Stimulated activated CD4-positive, alpha-beta T cell treated with anti-CD3 and anti-CD28 coated beads, Interleukin-4, amount 100 ng/mL, for 4 hours (primary cell): ENCODE data around the gene TMEM69.
"Not testable (repeated sequence)": the region's sequence is repeated elsewhere in the genome, so short reads cannot be mapped to it uniquely, and the experiment has no call there.

Experiments used
- DNase-seq, 2 experiments: peaks; one replicate each; pipeline ENCODE4 v3.0.0-alpha.2; 2020

The TMEM69 gene, protein sequence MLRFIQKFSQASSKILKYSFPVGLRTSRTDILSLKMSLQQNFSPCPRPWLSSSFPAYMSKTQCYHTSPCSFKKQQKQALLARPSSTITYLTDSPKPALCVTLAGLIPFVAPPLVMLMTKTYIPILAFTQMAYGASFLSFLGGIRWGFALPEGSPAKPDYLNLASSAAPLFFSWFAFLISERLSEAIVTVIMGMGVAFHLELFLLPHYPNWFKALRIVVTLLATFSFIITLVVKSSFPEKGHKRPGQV

DNA sequence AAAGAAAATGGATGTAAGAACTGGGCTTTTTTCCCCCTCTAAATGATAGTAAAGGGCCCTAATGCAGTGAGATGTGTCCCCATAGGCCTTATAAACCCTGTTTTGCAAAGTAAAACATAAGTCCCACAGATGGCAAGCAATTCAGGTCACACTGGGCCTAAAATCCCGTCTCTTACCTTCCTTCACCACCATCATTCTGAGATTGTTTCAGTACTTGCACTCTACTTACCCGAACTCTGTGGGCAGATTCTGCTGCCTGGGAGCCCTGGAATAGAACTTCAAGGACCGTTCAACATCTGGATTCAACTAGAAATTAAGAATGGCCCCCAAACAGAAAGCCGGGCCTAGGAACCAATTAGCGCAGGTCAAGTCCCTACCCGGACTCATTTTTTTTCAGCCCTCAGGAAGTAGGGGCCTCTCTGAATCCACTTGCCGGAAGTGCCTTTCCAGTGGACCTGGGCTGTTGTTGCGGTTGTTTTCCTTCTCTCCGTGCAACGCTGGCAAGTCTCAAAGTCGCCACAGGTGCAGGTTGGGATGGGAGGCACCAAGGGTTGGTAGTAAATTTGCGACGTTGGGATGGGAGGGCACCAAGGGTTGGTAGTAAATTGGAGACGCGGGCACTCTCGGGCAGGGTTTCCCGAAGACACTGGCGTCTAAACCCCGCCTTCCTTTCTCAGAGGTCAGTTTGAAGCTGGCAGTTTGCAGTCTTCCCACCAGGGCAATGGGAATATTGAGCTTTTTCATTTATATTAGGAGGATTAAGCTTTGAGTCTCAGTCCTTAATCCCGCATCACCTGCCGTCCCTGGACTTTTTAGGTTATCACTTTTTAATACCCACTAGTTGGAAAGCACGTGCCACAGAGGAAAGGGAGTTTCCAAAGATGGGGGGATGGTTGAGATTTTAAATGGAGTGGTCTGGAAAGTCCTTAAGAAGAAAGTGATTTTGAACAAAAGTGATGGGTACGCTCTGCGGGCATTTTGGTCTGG, at the start of gene TMEM69:
Gene TMEM69, plus strand, starts transcription at position 428 of the 987 bp plus-strand sequence. CDS start 2,888 bp downstream, outside the sequence.
- peak; percentile 57 to 71 for DNase-seq

DNA sequence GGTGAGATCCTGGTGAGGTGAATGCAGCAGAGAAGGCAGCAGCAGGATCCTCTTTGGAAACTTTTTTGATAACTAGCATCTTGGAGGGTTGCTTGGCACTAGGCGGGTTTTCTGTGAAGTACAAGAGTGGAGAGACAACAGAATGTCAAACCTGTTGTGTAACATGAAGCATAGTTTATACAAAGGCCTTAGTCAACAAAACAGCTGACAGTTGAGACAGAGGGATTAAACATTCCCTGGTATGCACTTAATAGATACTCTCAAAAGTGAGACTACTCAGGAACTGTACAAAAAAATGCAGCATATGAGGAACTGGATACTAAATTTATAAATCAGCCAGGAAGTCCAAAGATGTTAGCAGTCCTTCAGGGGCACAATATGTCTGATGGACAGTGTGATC, 47.7 kb upstream of the TMEM69 start:
- DNase-seq, result no peak

DNA sequence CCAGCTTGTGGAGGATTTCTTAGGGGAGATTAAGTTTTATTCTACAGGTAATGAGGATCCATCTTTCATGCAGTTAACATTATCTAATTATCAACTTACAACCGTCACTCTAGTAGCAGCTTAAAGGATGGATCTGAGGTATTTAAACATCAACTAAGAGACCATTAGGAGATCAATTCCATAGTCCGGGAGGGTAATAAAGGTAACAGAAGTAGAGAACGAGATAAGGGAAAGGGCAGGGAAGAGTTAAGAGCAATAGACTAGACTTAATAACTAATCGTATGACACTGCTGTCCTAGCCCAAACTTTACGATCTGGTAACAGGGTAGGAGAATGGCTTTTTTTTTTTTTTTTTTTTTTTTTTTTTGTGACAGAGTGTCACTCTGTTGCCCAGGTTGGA, 44.7 kb upstream of the TMEM69 start:
- DNase-seq, result no peak

DNA sequence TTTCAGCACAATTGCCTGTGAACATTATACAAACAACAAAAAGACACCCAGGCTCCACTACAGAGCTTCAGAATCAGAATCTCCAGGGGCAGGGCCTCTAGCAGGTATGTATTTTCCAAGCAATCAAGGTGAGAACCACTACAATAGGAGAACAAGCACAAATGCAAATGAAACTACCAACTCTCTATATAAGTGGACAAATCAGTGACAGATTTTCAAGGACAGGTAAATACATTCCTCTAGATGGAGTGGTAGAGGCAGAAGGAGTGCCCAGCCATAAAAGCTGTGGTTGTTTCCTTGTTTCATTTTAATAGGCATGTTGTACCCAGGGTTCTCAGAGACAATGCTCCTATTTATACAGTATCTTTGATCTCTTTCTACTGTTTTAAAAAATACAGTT, 44.0 kb upstream of the TMEM69 start:
- no peak for DNase-seq

DNA sequence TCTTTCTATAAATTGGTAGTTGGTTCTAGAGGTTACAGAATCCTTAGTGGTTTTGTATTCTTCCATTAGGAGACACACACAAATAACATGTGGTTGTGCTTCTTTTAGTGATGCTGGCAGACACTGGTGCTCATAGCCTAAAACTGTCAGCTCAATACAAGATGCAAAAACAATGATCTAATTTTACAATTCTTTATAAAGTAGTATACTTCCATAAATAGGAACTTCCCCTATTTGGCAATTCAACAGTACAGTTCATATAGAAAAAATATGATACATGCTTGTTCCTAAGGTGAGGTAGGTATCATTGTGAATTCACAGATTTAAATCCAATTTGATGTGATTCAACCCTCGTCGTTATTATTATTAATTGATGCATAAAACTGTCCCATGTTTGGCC, 43.3 kb upstream of the TMEM69 start:
- no peak for DNase-seq

DNA sequence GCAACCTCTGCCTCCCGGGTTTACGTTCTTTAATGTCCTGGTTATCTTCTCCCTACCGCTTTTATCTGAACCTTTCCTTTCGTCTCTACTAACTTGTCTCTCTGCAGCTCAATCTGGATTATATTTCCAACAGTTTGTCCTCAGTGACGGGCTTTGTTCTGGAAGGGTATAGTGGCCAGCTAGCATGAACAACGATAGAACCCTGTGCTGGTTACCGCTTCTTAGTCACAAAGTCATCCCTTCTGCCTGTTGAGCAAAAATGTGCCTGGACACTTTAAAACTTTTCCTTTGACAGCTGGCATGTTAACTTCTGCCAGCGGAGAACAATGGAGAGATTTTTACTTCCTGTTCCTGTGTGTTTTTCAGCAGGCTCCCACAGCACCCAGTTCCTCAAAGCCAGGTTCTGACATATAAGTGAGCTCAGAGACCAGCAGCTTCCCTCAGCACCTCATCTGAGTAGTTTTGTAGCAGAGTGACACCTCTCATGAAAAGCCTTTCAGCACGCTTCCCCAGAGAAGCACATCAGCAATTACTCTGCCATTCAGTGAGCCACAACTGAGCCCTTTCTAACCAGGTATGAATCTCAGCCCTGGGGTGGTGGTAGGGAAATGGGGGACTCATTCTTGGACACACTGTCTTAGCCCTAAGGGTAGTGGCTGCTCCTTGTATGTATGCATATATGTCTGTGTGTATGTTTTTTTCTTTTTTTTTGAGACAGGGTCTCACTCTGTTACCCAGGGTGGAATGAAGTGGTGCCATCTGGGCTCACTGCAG, 40.5 kb upstream of the TMEM69 start:
- no peak for DNase-seq

DNA sequence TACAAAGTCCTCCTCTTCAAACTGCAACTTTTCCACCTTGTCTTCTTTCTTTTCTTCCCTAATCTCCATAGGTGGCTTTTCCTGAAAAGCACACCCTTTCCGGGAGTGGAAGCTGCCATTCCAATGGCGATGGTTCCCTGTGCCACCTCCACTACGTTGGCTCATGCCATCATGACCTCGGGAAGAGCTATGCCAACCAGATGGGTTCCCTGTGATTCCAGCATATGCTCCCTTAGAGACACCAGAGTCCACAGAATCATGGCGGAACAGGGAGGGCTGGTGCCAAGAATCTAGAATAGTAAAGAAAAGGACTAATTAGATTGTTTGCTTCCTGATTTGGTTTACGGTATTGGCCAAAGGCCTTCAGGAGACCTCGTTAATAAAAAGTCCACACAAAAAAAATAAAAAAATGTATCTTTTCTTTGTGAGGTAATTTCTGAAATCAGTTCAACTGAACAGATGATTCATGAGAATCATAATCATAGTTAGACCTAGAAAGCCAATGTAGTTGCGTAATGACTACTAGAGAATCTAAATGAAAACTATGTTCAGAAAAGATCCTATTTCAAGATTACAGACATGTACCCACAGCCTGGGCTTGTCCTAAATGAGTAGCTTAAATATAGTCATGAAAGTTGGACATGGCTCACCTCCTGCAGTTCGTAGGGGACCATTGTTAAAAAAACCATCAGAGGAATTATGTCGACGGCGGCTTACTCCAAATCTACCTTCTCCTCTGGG, 33.3 kb upstream of the TMEM69 start:
- no peak for DNase-seq

DNA sequence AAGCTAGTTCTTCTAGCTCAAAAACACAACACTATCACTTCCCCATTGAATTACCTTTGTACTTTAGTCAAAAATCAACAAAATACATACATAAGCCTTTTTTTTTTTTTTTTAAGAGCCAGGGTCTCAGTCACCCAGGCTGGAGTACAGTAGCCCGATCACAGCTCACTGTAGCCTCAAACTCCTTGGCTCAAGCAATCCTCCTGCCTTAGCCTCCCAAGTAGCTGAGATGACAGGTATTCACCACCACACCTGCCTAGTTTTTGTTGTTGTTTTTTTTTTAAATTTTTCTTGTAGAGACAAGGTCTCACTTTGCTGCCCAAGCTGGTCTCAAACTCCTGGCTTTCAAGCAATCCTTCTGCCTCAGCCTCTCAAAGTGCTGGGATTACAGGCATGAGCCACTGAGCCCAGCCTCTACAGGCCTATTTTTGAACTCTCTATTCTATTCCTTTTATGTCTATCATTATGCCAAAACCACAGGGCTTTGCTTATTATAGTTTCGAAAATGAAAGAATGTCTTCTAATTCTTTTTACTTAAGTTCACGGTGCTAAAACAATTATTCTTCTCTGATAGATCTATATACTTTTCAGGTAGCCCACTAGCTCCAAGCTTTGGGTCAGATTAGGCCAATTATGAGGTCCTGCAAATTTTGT, 31.3 kb upstream of the TMEM69 start:
- no peak for DNase-seq

DNA sequence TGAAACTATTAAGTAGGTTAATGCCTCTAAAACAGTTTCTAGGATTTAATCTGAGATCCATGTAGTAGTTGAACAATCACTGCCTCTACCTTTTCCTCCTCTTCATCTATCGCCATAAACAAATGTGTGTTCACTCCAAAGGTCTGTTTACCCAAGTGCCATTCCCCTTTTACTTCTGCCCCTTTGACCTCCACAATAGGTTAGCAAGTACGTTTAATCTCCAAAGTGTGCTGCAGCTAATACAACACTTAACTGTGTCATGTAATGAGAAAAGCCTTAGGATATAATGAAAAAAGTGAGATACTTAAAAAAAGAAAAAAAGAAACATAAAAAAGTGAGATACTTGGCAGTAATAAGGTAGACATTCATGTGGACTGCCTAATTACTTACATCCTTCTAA, 29.8 kb upstream of the TMEM69 start:
- DNase-seq, result no peak

DNA sequence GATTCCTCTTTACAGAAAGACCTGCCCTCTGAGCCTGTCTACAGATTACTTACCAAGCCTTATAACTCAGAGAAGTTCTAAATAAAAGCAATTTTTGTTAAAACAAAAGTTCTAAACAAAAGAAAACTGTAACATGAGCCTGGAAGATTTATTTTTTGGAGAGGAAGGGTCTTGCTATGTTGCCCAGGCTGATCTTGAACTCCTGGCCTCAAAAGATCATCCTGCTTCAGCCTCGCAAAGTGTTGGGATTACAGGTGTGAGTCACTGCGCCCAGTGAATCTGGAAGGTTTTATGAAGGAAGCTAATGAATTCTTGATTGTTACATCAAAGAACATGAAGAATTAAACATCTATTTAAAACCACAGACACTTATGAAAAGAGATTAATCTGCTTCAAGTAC, 28.8 kb upstream of the TMEM69 start:
- DNase-seq, result no peak

DNA sequence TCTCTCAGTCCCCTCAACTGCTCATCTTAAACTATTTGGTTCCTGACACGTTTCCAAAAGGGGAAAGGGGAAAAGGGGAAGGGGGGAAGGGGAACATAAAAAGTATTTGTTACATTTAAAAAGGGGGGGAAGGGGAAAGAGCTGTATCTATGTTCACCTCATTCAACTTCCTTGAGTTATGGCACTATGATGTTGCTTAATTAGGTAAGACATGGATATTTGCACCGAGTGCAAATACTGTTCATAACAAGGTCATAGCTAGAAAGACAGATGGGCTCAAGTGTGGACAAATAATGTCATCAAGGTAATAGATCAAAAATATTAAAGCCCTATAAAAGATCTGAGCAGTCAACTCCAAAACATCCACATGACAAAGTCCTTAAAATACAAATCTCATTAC, 27.6 kb upstream of the TMEM69 start:
- DNase-seq, result no peak

DNA sequence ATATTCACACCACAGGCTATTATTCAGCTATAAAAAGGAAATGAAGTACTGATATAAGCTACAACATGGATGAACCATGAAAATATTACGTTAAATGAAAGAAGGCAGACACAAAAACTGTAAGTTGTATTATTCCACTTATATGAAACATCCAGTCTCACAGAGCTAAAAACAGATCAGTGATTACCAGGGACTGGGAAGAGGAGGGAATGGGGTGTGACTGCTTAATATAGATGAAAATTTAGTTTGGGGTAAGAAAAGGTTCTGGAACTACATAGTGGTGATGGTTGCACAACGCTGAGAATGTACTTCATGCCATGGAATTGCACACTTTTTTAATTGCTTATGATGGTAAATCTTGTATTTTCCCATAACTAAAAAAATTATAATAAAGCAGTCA, 21.1 kb upstream of the TMEM69 start:
- no peak for DNase-seq

DNA sequence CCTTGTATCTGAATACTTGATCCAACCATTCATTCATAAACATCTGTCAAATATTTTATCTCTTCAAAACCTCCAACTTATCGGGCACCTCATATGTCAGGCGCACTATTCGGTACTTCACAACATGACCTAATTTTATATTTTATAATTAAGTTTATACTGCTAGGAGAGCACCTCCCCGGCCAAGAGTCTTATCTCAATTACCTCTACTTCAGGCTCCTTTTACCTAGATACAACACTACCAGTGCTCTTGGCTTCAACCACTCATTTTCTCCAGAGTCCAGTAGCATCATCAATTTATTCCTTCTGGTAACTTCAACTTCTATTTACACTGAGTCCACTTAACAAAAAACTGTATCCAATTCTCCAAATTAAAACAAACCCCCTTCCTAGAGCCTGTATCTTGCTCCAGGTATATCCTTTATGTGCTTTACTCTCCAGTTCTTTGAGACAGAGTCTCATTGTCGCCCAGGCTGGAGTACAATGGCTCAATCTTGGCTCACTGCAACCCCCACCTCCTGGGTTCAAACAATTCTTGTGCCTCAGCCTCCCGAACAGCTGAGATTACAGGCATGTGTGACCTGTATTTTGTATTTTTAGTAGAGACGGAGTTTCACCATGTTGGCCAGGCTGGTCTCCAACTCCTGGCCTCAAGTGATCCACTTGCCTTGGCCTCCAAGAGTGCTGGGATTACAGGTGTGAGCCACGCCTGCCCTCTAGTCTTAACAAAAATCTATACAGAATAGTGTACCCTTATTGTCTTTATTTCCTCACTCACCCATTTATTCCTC, 20.5 kb upstream of the TMEM69 start:
- DNase-seq, result no peak

DNA sequence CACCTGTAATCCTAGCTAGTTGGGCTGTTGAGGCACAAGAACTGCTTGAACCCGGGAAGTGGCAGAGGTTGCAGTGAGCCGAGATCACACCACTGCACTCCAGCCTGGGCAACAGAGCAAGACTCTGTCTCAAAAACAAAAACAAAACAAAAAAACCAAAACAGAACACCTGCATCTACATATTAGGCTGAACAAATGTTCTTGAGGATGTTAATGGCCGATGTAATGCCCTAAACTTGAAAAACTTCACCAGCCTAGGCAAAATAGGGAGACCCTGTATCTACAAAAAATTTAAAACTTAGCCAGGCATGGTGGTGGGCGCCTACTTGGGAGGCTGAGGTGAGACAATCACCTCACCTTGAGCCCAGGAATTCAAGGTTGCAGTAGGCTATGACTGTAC, 19.5 kb upstream of the TMEM69 start:
- no peak for DNase-seq

DNA sequence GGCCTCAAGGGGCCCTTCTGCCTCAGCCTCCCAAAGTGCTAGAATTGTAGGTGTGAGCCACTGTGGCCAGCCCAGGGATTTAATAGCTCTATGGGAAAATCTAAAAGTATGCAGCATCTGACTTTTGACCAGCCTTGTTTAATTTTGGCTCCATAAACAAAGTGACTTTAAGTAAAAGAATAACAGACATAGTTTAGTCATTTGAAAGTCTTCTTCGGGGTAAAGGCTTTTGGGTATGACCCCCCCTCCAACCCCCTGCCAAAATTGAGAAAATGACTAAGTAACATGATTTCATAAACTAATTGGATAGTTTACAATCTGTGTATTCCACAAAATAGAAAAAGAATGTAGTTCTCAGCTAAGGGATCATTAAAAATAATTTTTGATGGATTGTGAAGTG, 18.6 kb upstream of the TMEM69 start:
- DNase-seq, result no peak

DNA sequence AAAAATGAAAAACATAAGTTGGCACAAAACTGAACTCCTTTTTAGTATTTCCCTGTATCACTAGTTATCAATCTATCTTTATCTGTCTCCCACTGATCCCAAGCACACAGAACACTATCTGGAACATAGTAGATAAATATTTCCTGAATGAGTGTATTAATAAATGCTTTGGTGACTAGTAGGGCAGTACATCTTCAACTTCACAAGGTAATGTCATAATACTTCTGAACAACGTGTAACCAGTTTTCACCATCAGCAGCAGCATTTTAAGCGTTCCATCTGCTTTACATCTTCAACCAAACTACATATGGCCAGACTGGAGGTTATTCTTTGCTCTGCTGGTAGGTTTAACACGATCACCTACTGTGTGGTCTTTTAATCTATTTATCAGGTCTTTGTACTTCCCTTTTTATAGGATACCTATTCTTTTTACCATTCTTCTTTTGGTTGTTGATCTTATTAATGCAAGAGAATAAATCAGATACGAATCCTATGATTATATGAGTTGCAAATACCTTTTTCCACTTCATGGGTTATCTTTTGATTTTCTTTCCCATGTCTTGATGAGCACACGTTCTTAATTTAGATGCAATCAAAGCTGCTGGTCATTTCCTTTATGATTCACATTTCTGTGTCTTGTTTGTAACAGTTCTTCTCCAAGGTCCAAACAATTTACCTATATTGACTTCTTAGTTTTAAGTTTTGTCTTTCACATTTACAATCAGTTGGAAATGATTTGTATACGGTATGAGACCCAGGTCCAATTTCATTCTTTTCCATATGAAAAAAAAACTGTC, 17.9 kb upstream of the TMEM69 start:
- no peak for DNase-seq

DNA sequence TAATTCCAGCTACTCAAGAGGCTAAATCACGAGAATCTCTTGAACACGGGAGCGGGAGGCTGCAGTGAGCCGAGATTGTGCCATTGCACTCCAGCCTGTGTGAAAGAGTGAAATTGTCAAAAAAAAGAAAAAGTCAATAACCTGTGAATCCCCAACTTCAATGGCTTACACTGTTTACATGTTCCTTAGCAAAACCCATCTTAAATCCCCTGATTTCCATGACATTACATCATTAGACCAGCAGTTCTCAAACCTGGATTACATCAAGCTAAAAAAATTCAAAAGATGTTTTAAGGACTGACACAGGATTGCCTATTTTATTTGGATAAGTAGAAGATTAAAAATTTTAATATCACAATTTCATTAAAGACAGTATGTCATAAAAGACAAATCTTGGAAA, 14.0 kb upstream of the TMEM69 start:
- no peak for DNase-seq

DNA sequence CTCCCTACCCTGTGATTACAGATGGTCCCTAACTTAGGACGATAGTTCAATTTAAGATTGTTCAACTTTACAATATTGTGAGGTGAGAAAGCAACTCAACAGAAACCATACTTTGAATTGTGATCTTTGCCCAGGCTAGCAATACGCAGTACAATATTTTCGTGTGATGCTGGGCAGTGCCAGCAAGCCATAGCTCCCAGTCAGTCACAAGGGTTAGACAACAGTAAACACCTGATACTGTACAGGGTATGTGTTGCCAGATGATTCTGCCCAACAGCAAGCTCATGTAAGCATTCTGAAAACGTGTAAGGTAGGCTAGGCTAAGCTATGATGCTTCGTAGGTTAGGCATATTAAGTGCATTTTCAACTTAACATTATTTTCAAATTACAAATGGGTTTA, 13.5 kb upstream of the TMEM69 start:
- no peak for DNase-seq

DNA sequence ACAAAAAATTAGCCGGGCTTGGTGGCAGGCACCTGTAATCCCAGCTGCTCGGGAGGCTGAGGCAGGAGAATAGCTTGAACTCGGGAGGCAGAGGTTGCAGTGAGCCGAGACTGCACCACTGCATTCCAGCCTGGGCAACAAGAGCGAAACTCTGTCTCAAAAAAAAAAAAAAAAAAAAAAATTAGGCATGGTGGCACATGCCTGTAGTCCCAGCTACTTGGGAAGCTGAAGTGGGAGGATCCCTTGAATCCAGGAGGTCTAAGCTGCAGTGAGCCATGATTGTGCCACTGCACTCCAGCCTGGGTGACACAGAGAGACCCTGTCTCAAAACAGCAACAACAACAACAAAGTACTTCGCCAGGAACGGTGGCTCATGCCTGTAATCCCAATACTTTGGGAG, 11.4 kb upstream of the TMEM69 start:
- not testable (repeated sequence) for DNase-seq

DNA sequence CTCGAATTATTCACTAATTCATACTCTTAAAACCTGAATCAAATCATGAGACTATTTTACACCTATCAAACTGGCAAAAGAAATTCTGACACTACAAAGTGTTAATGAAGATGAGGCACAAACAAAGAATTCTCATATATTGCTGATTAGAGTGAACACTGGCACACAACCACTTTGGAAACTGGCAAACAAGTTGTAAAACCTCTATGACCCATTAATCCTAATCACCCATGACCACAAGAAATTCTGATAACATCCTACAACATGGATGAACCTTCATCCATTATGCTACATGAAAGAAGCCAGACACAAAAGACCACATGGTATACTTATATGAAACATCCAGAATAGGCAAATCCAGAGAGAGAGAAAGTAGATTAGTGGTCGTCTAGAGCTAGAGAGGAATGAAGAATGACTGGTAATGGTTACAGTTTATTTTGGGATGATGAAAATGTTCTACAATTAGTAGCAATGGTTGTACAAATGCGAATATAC, 10.2 kb upstream of the TMEM69 start:
- no peak for DNase-seq
